Prostate gland (tissue), 2 donors: ENCODE results near the gene FMN1.

Experiments
- CTCF ChIP-seq, 4 experiments: fragments of 200-600 bp in 2 of 4; fragments of 450-650 bp in 2 of 4; sonication (generic) in 2 of 4; IDR thresholded peaks; 1 replicate in 3 of 4; 2 replicates in 1 of 4; pipeline ENCODE4 v1.5.1; 2016 to 2019; ENCODE audit warnings: antibody characterized with exemption in 4 of 4, mild to moderate bottlenecking in 2 of 4, moderate library complexity in 2 of 4
- POLR2A ChIP-seq: fragments of 450-650 bp; IDR thresholded peaks from one replicate; pipeline ENCODE4 v1.6.1; 2016; ENCODE audit warnings: antibody characterized with exemption, mild to moderate bottlenecking

- TF ChIP-seq CTCF (IDR thresholded peaks at IDR 0.05) (no peak), POLR2A (no peak)
Measured at GRCh38 chr15:33243393-33243792, 48.9 kb upstream of the FMN1 start.
